Testis (tissue), 2 donors: ENCODE data around the gene BSCL2.

Experiments
- POLR2A ChIP-seq: fragments of 450-650 bp; IDR thresholded peaks from one replicate; pipeline ENCODE4 v1.6.1; 2017; ENCODE audit warnings: antibody characterized with exemption, mild to moderate bottlenecking, moderate library complexity
- TF ChIP-seq, protein P1 (sequence below), 3 experiments: fragments of 450-650 bp in 2 of 3; fragments of 200-600 bp in 1 of 3; sonication (generic) in 1 of 3; IDR thresholded peaks; one replicate each; pipeline ENCODE4 v1.5.1; 2016 to 2019; ENCODE audit warnings: antibody characterized with exemption in 3 of 3, mild to moderate bottlenecking in 2 of 3, moderate library complexity in 1 of 3

DNA sequence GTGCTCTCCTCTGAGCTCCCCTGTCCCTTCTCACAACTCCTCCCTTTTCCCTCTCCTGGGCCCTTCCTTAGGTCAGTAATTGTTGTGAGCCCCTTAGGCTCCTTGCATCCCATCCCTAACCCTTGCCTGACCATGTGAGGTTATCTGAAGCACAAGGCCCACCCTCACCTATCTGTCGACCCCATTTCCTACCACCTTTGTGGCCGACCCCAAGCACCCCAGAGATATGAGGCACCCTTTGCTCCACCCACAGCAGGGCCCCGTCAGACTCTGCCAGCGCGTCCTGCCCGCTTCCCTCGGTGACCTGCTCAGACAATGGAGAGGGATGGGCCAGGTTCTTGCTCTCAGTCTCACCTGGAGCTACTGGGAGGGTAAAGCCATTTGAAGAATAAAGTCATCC is 1.6 kb upstream of the BSCL2 start:
- TF ChIP-seq, protein P1, sequence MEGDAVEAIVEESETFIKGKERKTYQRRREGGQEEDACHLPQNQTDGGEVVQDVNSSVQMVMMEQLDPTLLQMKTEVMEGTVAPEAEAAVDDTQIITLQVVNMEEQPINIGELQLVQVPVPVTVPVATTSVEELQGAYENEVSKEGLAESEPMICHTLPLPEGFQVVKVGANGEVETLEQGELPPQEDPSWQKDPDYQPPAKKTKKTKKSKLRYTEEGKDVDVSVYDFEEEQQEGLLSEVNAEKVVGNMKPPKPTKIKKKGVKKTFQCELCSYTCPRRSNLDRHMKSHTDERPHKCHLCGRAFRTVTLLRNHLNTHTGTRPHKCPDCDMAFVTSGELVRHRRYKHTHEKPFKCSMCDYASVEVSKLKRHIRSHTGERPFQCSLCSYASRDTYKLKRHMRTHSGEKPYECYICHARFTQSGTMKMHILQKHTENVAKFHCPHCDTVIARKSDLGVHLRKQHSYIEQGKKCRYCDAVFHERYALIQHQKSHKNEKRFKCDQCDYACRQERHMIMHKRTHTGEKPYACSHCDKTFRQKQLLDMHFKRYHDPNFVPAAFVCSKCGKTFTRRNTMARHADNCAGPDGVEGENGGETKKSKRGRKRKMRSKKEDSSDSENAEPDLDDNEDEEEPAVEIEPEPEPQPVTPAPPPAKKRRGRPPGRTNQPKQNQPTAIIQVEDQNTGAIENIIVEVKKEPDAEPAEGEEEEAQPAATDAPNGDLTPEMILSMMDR (IDR thresholded peaks at IDR 0.05): no peak
- no peak for TF ChIP-seq POLR2A
